Activated CD8-positive, alpha-beta T cell treated with anti-CD3 and anti-CD28 coated beads for 36 hours (primary cell): ENCODE results near the gene OLIG2. TPM values are rescaled to one million over a fixed set of nuclear protein-coding genes. Genes with fewer than 3 reads are reported as not detected.

ENCODE experiments used
- ATAC-seq: fragments of 200-7000 bp; cut with Tn5 transposase; one replicate; pipeline ENCODE4 v1.10.0; 2021; ENCODE audit warnings: mild to moderate bottlenecking, moderate library complexity
- CTCF ChIA-PET: fragments of 350-600 bp; sonication (Branson Sonifier 250); formaldehyde crosslinking; loops from one replicate; lab custom pipeline; 2021; ENCODE audit warnings: antibody characterized with exemption; lab: Charles Lee
- POLR2A ChIA-PET: fragments of 350-600 bp; sonication (Branson Sonifier 250); formaldehyde crosslinking; loops from one replicate; lab custom pipeline; 2021; ENCODE audit warnings: antibody characterized with exemption; lab: Charles Lee
- DNase-seq: peaks from one replicate; pipeline ENCODE4 v3.0.0-alpha.2; 2020
- H3K27ac Mint-ChIP-seq: one replicate; pipeline ENCODE4 v1.8.0; 2021; ENCODE audit warnings: mild to moderate bottlenecking, mixed read lengths
- H3K27me3 Mint-ChIP-seq: one replicate; pipeline ENCODE4 v1.8.0; 2021; ENCODE audit warnings: mixed read lengths
- H3K36me3 Mint-ChIP-seq: one replicate; pipeline ENCODE4 v1.8.0; 2021; ENCODE audit warnings: low read depth, mixed read lengths
- H3K4me1 Mint-ChIP-seq: one replicate; pipeline ENCODE4 v1.8.0; 2021; ENCODE audit warnings: low read depth, mixed read lengths
- H3K4me3 Mint-ChIP-seq: one replicate; pipeline ENCODE4 v1.8.0; 2021; ENCODE audit warnings: mild to moderate bottlenecking, moderate library complexity, mixed read lengths
- H3K9me3 Mint-ChIP-seq: one replicate; pipeline ENCODE4 v1.8.0; 2021; ENCODE audit warnings: mixed read lengths
- CTCF ChIP-seq: fragments of 200-600 bp; IDR thresholded peaks from one replicate; pipeline ENCODE4 v1.8.0; 2022; ENCODE audit warnings: antibody characterized with exemption, mild to moderate bottlenecking
- intact Hi-C: fragments of 100-400 bp; cut with micrococcal nuclease; formaldehyde crosslinking; loops from one replicate; pipeline ENCODE4 v1.10.0; 2022
- total RNA-seq, 2 experiments: library from RNA; stranded (reverse); gene quantifications; one replicate each; pipeline ENCODE4 v1.2.3, GENCODE V29; 2021

Gene OLIG2
- total RNA-seq, 2 experiments from 2014 or later: not detected

GRCh38 chr21:33059380-33059841 is 33.7 kb downstream of the OLIG2 start:
- POLR2A ChIA-PET: no interaction called here
- intact Hi-C loops: no loop called here
- CTCF ChIA-PET: no interaction called here
- Mint-ChIP-seq H3K27ac (no peak overlapping the region), H3K9me3 (no peaks in the 10 kb centered on the region), H3K36me3 (no peaks in the 10 kb centered on the region), H3K4me1 (no peaks in the 10 kb centered on the region), H3K27me3 (peaks cover 14% of the 10 kb centered on the region), H3K4me3 (no peak overlapping the region)
- DNase-seq (no peak), ATAC-seq (no peak)
- TF ChIP-seq CTCF: no peak

DNA sequence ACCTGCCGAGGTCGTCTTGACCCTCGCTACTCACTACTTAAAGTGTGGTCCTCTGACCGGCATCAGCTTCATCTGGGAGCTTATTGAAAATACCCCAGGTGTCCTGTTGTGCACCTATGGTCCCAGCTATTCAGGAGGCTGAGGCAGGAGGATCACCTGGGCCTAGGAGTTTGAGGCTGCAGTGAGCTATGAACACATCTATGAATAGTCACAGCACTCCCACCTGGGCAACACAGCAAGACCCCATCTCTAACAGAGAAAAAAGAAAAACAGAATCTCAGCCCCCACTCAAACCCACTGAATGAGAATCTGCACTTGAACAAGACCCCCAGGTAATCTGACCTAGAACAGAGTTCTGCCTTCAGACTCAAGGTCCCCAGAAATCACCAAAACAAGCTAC is 35.5 kb downstream of the OLIG2 start:
- POLR2A ChIA-PET: no interaction called here
- Mint-ChIP-seq H3K9me3 (no peaks in the 10 kb centered on the region), H3K27ac (no peak overlapping the region), H3K4me1 (no peaks in the 10 kb centered on the region), H3K27me3 (peaks cover 21% of the 10 kb centered on the region), H3K4me3 (no peak overlapping the region), H3K36me3 (no peaks in the 10 kb centered on the region)
- no peak for DNase-seq
- TF ChIP-seq CTCF: no peak
- ATAC-seq: no peak
- intact Hi-C loops: no loop called here
- CTCF ChIA-PET: interaction anchor here (1.6 kb wide), 1 partner anchor 35 kb away, joined by 4 read pairs; no protein-coding TSS in a partner anchor

- no peak overlapping the region for H3K27ac Mint-ChIP-seq
- no peak overlapping the region for H3K4me3 Mint-ChIP-seq
- H3K27me3 Mint-ChIP-seq: peaks cover 34% of the 10 kb centered on the region
- no peaks in the 10 kb centered on the region for H3K4me1 Mint-ChIP-seq
- H3K9me3 Mint-ChIP-seq: no peaks in the 10 kb centered on the region
- DNase-seq (no peak), ATAC-seq (no peak)
- no peaks in the 10 kb centered on the region for H3K36me3 Mint-ChIP-seq
- no peak for TF ChIP-seq CTCF
- intact Hi-C loops: no loop called here
- ChIA-PET CTCF (interaction anchor here (0.8 kb wide), 1 partner anchor 47 kb away, joined by 3 read pairs; no protein-coding TSS in a partner anchor), POLR2A (no interaction called here)
These were observed 37.7 kb downstream of the OLIG2 start for GRCh38 chr21:33063375-33063883.

DNA sequence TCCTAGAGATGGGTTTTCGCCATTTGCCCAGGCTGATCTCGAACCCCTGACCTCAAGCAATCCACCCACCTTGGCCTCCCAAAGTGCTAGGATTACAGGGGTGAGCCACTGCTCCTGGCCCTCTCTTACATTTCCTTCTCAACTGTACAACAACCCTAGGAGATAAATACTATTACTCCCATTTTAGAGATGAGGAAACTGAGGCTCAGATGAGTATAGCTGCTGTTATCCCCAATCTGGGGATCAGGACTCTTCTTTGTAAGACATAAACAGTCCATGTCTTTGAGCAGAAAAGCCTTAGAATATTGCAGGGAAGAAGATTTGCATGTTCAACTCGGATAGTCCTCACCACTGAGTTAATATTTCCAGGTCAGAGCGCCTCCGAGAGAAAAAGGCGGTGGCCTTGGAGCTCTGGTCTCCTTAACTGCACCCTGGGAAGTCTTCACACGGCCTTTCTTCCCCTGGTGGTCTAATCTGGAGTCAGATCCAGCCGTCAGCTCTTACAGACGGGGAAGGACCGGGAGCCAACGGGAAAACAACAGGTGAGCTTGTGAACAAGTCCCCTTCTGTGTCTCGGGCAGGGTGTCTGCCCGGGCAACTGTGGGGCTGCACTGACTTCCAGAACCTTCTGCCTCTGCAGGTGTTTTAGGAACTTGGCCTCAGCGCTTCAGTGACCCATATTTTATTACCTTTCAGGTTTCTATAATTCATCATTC is 38.3 kb downstream of the OLIG2 start:
- no peak for ATAC-seq
- no peak for DNase-seq
- Mint-ChIP-seq H3K36me3 (no peaks in the 10 kb centered on the region), H3K27me3 (peaks cover 40% of the 10 kb centered on the region), H3K4me1 (no peaks in the 10 kb centered on the region), H3K4me3 (no peak overlapping the region), H3K27ac (no peak overlapping the region), H3K9me3 (peaks cover 1% of the 10 kb centered on the region)
- ChIA-PET CTCF (interaction anchor here (0.8 kb wide), 1 partner anchor 48 kb away, joined by 3 read pairs; no protein-coding TSS in a partner anchor), POLR2A (no interaction called here)
- intact Hi-C loops: no loop called here
- TF ChIP-seq CTCF: no peak
